Measurements from ENCODE around the gene ZNF772. TPM values are rescaled to one million over a fixed set of nuclear protein-coding genes. Genes with fewer than 3 reads are reported as not detected.
"Not testable (repeated sequence)": the region's sequence is repeated elsewhere in the genome, so short reads cannot be mapped to it uniquely, and the experiment has no call there.

ZNF772 gene
- total RNA-seq, 1 experiment from 2014 or later = 14.1 TPM

- ATAC-seq = no peak
- DNase-seq = no peak
- Histone ChIP-seq H3K9me3 (ENCODE audit: low read length) (peaks cover 58% of the 10 kb centered on the region), H3F3A (ENCODE audit: low read length, unreplicated experiment) (no peaks in the 10 kb centered on the region), H3K36me3 (ENCODE audit: low read depth, low read length) (peaks cover 87% of the 10 kb centered on the region), H3K4me1 (ENCODE audit: insufficient read depth, low read length) (no peaks in the 10 kb centered on the region), H3K27me3 (ENCODE audit: low read length) (no peaks in the 10 kb centered on the region), H3K9ac (ENCODE audit: low read length) (no peak overlapping the region), H3K4me3 (ENCODE audit: low read length) (no peak overlapping the region; the same call in 1 of the 2 replicates), H3K9me2 (replicated peaks; ENCODE audit: low read length) (no peaks in the 10 kb centered on the region), H3K27ac (ENCODE audit: low read length) (no peak overlapping the region), H2AFZ (ENCODE audit: low read length) (no peak overlapping the region), H3K4me2 (ENCODE audit: low read length) (no peak overlapping the region), H3K79me2 (ENCODE audit: low read length) (no peaks in the 10 kb centered on the region), H4K20me1 (ENCODE audit: low read length) (no peaks in the 10 kb centered on the region)
- POLR2A ChIA-PET (ENCODE audit: unreplicated experiment) = no interaction called here
- intact Hi-C loops (cut with micrococcal nuclease) = no loop called here
- CTCF ChIA-PET = no interaction called here
- TF ChIP-seq EZH2phosphoT487 (IDR thresholded peaks at IDR 0.05; ENCODE audit: borderline replicate concordance, low read length) (no peak), CTCF (conservative IDR thresholded peaks at IDR 0.05; ENCODE audit: low read depth, low read length) (no peak), EZH2 (IDR thresholded peaks at IDR 0.05; ENCODE audit: low read length, unreplicated experiment) (no peak)
- no TSS peak for BruUV-seq (replicated peaks)
Measured at GRCh38 chr19:57512845-57513244, 35.5 kb upstream of the ZNF772 start.

- Histone ChIP-seq H3K4me3 (ENCODE audit: low read length) (no peak overlapping the region), H3F3A (ENCODE audit: low read length, unreplicated experiment) (no peaks in the 10 kb centered on the region), H3K27ac (ENCODE audit: low read length) (no peak overlapping the region), H3K79me2 (ENCODE audit: low read length) (no peaks in the 10 kb centered on the region), H3K27me3 (ENCODE audit: low read length) (no peaks in the 10 kb centered on the region), H3K36me3 (ENCODE audit: low read depth, low read length) (peaks cover 87% of the 10 kb centered on the region), H2AFZ (ENCODE audit: low read length) (no peak overlapping the region), H4K20me1 (ENCODE audit: low read length) (no peaks in the 10 kb centered on the region), H3K9me3 (ENCODE audit: low read length) (peaks cover 62% of the 10 kb centered on the region), H3K4me1 (ENCODE audit: insufficient read depth, low read length) (no peaks in the 10 kb centered on the region), H3K9ac (ENCODE audit: low read length) (no peak overlapping the region), H3K9me2 (replicated peaks; ENCODE audit: low read length) (no peaks in the 10 kb centered on the region), H3K4me2 (ENCODE audit: low read length) (no peak overlapping the region)
- TF ChIP-seq EZH2 (IDR thresholded peaks at IDR 0.05; ENCODE audit: low read length, unreplicated experiment) = no peak
- TF ChIP-seq CTCF (conservative IDR thresholded peaks at IDR 0.05; ENCODE audit: low read depth, low read length) = no peak
- ATAC-seq = no peak
- intact Hi-C loops (cut with micrococcal nuclease) = no loop called here
- ChIA-PET CTCF (no interaction called here), POLR2A (ENCODE audit: unreplicated experiment) (no interaction called here)
- DNase-seq = no peak
- BruUV-seq (replicated peaks) = no TSS peak
Measured at GRCh38 chr19:57511484-57511883, 34.1 kb upstream of the ZNF772 start.

GRCh38 chr19:57506163-57506562, 28.8 kb upstream of the ZNF772 start:
- Histone ChIP-seq H3K9me2 (replicated peaks; ENCODE audit: low read length) (no peaks in the 10 kb centered on the region), H3K27me3 (ENCODE audit: low read length) (no peaks in the 10 kb centered on the region), H3K4me3 (ENCODE audit: low read length) (no peak overlapping the region), H3K4me2 (ENCODE audit: low read length) (no peak overlapping the region), H3K27ac (ENCODE audit: low read length) (no peak overlapping the region), H4K20me1 (ENCODE audit: low read length) (no peaks in the 10 kb centered on the region), H3K79me2 (ENCODE audit: low read length) (peaks cover 20% of the 10 kb centered on the region), H3K9me3 (ENCODE audit: low read length) (peaks cover 25% of the 10 kb centered on the region), H3K4me1 (ENCODE audit: insufficient read depth, low read length) (no peaks in the 10 kb centered on the region), H2AFZ (ENCODE audit: low read length) (no peak overlapping the region), H3F3A (ENCODE audit: low read length, unreplicated experiment) (no peaks in the 10 kb centered on the region), H3K9ac (ENCODE audit: low read length) (no peak overlapping the region), H3K36me3 (ENCODE audit: low read depth, low read length) (peaks cover 83% of the 10 kb centered on the region)
- DNase-seq (no peak), ATAC-seq (no peak)
- intact Hi-C loops (cut with micrococcal nuclease) = no loop called here
- POLR2A ChIA-PET (ENCODE audit: unreplicated experiment) = no interaction called here
- BruUV-seq (replicated peaks) = no TSS peak
- CTCF ChIA-PET = no interaction called here
- TF ChIP-seq EZH2 (IDR thresholded peaks at IDR 0.05; ENCODE audit: low read length, unreplicated experiment) (no peak), EZH2phosphoT487 (IDR thresholded peaks at IDR 0.05; ENCODE audit: borderline replicate concordance, low read length) (no peak), CTCF (conservative IDR thresholded peaks at IDR 0.05; ENCODE audit: low read depth, low read length) (no peak)

- H3K9me2 ChIP-seq (replicated peaks; ENCODE audit: low read length); CTCF ChIA-PET; H3F3A ChIP-seq (ENCODE audit: low read length, unreplicated experiment); H3K4me1 ChIP-seq (ENCODE audit: insufficient read depth, low read length); H2AFZ ChIP-seq (ENCODE audit: low read length); H3K9me3 ChIP-seq (ENCODE audit: low read length); H3K27ac ChIP-seq (ENCODE audit: low read length); H4K20me1 ChIP-seq (ENCODE audit: low read length); H3K27me3 ChIP-seq (ENCODE audit: low read length); intact Hi-C loops (cut with micrococcal nuclease); POLR2A ChIA-PET (ENCODE audit: unreplicated experiment): not testable (repeated sequence)
- TSS peak; percentile 48 for BruUV-seq (replicated peaks)
- Histone ChIP-seq H3K36me3 (ENCODE audit: low read depth, low read length) (peaks cover 42% of the 10 kb centered on the region), H3K79me2 (ENCODE audit: low read length) (peaks cover 28% of the 10 kb centered on the region), H3K4me3 (ENCODE audit: low read length) (peak overlapping the region; percentile 74), H3K4me2 (ENCODE audit: low read length) (peak overlapping the region; percentile 82), H3K9ac (ENCODE audit: low read length) (peak overlapping the region; percentile 78; the same call in 1 of the 2 replicates)
- DNase-seq (peak; percentile 44), ATAC-seq (peak; percentile 10)
Measured at GRCh38 chr19:57500400-57500799, 23.0 kb upstream of the ZNF772 start.

All from PC-3 (cell line).